Measurements from ENCODE around the gene PIP4K2A. TPM values are rescaled to one million over a fixed set of nuclear protein-coding genes. Genes with fewer than 3 reads are reported as not detected.

Gene PIP4K2A
- 10 to 100 TPM; 15.0 to 17.8 TPM for total RNA-seq
- polyA plus RNA-seq (2013, experiment 1 of 2), result 15.9 TPM
- polyA plus RNA-seq (2013, experiment 2 of 2), result 15.9 TPM
- long read RNA-seq, experiment 1, partial matches to known transcripts, result 1 of 3 reads
- long read RNA-seq, experiment 1, other reads (novel, unspliced or antisense), result 2 of 3 reads
- long read RNA-seq, experiment 2, transcript PIP4K2A-202 (10 exons, 3,802 nt), result major isoform, 7 of 7 reads
- long read RNA-seq, experiment 2, partial matches to known transcripts, result 0 of 7 reads
- long read RNA-seq, experiment 2, other reads (novel, unspliced or antisense), result 0 of 7 reads
- long read RNA-seq, experiment 3, partial matches to known transcripts, result 8 of 10 reads
- long read RNA-seq, experiment 3, other reads (novel, unspliced or antisense), result 2 of 10 reads
- long read RNA-seq, experiment 4, partial matches to known transcripts, result 0 of 2 reads
- long read RNA-seq, experiment 4, other reads (novel, unspliced or antisense), result 2 of 2 reads

DNA sequence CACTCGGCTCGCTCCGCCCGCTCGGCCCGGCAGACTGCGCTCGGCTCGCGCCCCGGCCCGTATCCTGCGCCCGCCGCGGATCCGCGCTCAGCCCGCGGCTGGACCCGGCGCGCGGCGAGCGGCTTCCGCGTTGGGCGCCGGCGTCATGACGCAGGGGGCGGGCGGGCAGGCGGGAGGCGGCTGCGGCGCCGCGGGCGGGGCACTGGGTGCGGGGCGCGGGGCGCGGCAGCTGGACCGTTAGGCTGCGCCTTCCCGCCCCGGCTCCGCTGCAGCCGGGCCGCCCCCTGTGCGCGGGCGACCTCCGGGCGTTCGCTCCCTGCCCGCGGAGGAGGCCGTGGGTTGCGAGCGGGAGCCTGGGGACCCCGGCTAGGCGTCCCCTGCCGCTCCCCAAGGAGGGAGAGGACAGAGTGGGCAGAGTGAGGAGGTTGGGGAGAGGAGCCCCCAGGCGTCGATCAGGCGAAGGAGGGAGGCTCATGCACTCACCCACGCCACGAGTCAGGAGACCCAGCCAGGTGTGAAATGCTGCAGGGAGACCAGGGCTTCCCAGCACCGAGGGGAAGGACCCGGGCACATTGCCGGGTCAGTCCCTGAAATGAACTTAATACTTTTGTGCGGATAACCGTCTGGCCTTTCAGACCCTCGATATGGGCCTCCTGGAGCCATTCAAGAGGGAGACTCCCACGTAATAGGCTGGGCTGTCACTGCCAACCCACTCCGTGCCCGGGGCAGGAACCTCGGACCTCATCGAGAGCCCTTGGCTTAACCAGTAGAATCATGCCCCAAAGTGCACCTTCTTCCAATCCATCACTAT lies at the start of gene PIP4K2A:
Gene PIP4K2A (minus strand): TSS at position 100 of the 811 bp plus-strand sequence. CDS start 252 bp downstream, outside the sequence.
- Mint-ChIP-seq H3K9me3 (no peaks in the 10 kb centered on the region), H3K4me1 (peaks cover 9% of the 10 kb centered on the region), H3K36me3 (ENCODE audit: low read depth) (no peaks in the 10 kb centered on the region), H3K27ac (no peak within 1 kb of the TSS), H3K27me3 (ENCODE audit: insufficient read depth) (peaks cover 63% of the 10 kb centered on the region), H3K4me3 (peak within 1 kb of the TSS; percentile 70)
- DNase-seq, result peak; percentile 62
- Histone ChIP-seq H3K9ac (ENCODE audit: extremely low read depth, low read length, poor library complexity, severe bottlenecking) (no peak within 1 kb of the TSS), H3K27me3 (ENCODE audit: control insufficient read depth, insufficient read depth, low read length, poor library complexity, severe bottlenecking) (peaks cover 56% of the 10 kb centered on the region), H3K4me3 (ENCODE audit: low read length) (peak within 1 kb of the TSS; percentile 84), H3K27ac (ENCODE audit: low read depth, low read length) (no peak within 1 kb of the TSS), H3K4me1 (ENCODE audit: control insufficient read depth, insufficient read depth, low read length) (peaks cover 4% of the 10 kb centered on the region), H3K9me3 (ENCODE audit: control insufficient read depth, low read length) (no peaks in the 10 kb centered on the region), H3K36me3 (ENCODE audit: control insufficient read depth, insufficient read depth, low read length) (no peaks in the 10 kb centered on the region)
- TF ChIP-seq, protein P1, sequence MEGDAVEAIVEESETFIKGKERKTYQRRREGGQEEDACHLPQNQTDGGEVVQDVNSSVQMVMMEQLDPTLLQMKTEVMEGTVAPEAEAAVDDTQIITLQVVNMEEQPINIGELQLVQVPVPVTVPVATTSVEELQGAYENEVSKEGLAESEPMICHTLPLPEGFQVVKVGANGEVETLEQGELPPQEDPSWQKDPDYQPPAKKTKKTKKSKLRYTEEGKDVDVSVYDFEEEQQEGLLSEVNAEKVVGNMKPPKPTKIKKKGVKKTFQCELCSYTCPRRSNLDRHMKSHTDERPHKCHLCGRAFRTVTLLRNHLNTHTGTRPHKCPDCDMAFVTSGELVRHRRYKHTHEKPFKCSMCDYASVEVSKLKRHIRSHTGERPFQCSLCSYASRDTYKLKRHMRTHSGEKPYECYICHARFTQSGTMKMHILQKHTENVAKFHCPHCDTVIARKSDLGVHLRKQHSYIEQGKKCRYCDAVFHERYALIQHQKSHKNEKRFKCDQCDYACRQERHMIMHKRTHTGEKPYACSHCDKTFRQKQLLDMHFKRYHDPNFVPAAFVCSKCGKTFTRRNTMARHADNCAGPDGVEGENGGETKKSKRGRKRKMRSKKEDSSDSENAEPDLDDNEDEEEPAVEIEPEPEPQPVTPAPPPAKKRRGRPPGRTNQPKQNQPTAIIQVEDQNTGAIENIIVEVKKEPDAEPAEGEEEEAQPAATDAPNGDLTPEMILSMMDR (conservative IDR thresholded peaks at IDR 0.05), result no peak
- 13 to 38% methylated on average over 23 to 83 of the region's 83 CpGs for WGBS, 2 experiments (ENCODE audit: insufficient coverage in 1 of 2, insufficient read length in 1 of 2)

DNA sequence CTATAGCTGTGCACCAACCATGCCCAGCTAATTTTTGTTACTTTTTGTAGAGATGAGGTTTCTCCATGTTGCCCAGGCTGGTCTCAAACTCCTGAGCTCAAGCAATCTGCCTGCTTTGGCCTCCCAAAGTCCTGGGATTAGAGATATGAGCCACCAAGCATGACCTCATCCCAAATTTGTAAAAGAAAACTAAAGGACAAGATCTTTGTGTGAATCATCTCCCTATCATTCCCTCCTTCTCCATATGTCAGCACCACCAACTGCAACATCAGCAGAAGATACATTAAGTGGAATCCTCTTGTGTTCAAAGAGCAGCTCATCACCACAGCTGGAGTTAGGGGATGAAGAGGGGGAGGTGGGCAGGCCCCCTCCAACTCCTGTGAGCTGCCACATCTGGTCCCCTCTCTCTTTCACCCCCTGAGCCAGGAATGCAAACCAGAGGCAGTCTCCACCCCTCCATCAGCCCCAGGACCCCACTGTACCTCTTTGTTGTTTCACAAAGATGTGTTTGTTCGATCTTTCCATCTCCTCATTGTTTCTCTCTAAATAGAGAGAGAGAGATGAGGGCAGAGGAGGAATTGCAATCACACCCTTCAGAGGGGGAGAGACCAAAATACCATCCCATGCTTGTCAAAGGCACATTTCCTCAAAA lies 47.3 kb upstream of the PIP4K2A start:
- TF ChIP-seq, protein P1 (conservative IDR thresholded peaks at IDR 0.05), result no peak
- Histone ChIP-seq H3K27ac (ENCODE audit: low read depth, low read length) (no peak overlapping the region), H3K4me3 (ENCODE audit: low read length) (no peak overlapping the region), H3K9ac (ENCODE audit: extremely low read depth, low read length, poor library complexity, severe bottlenecking) (no peak overlapping the region), H3K27me3 (ENCODE audit: control insufficient read depth, insufficient read depth, low read length, poor library complexity, severe bottlenecking) (no peaks in the 10 kb centered on the region), H3K4me1 (ENCODE audit: control insufficient read depth, insufficient read depth, low read length) (no peaks in the 10 kb centered on the region), H3K9me3 (ENCODE audit: control insufficient read depth, low read length) (no peaks in the 10 kb centered on the region), H3K36me3 (ENCODE audit: control insufficient read depth, insufficient read depth, low read length) (no peaks in the 10 kb centered on the region)
- H3K4me3 Mint-ChIP-seq, result no peak overlapping the region
- H3K4me1 Mint-ChIP-seq, result peaks cover 4% of the 10 kb centered on the region
- H3K27me3 Mint-ChIP-seq (ENCODE audit: insufficient read depth), result no peaks in the 10 kb centered on the region
- no peaks in the 10 kb centered on the region for H3K9me3 Mint-ChIP-seq
- no peak overlapping the region for H3K27ac Mint-ChIP-seq
- no peaks in the 10 kb centered on the region for H3K36me3 Mint-ChIP-seq (ENCODE audit: low read depth)
- no peak for DNase-seq
- WGBS, 2 experiments (ENCODE audit: insufficient coverage in 1 of 2, insufficient read length in 1 of 2), result no CpG with 5 or more reads among the region's 1 CpG

DNA sequence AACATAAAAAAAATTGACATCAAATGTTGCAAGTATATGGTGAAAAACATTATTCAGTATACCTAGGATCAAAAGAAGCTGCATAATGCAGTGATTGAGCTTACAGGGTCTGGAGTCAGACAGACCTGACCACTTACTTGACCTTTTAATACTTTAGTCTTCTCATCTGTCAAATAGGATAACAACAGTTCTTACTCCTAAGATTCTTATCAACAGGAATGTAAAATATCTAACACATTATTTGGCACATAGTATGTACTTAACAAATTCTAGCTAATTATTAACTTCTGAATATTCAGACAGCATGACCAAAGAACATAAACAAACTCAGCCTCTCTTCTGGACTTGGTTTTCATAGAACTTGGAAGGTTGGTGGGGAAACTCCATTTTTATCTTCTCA lies 45.6 kb upstream of the PIP4K2A start:
- Histone ChIP-seq H3K9me3 (ENCODE audit: control insufficient read depth, low read length) (no peaks in the 10 kb centered on the region), H3K27me3 (ENCODE audit: control insufficient read depth, insufficient read depth, low read length, poor library complexity, severe bottlenecking) (no peaks in the 10 kb centered on the region), H3K27ac (ENCODE audit: low read depth, low read length) (no peak overlapping the region), H3K9ac (ENCODE audit: extremely low read depth, low read length, poor library complexity, severe bottlenecking) (no peak overlapping the region), H3K4me1 (ENCODE audit: control insufficient read depth, insufficient read depth, low read length) (no peaks in the 10 kb centered on the region), H3K4me3 (ENCODE audit: low read length) (no peak overlapping the region), H3K36me3 (ENCODE audit: control insufficient read depth, insufficient read depth, low read length) (no peaks in the 10 kb centered on the region)
- H3K4me3 Mint-ChIP-seq, result no peak overlapping the region
- H3K9me3 Mint-ChIP-seq, result no peaks in the 10 kb centered on the region
- DNase-seq, result no peak
- H3K27me3 Mint-ChIP-seq (ENCODE audit: insufficient read depth), result no peaks in the 10 kb centered on the region
- no peaks in the 10 kb centered on the region for H3K36me3 Mint-ChIP-seq (ENCODE audit: low read depth)
- TF ChIP-seq, protein P1 (conservative IDR thresholded peaks at IDR 0.05), result no peak
- no peak overlapping the region for H3K27ac Mint-ChIP-seq
- peaks cover 4% of the 10 kb centered on the region for H3K4me1 Mint-ChIP-seq
